ENCODE measurements around the gene KRT73. TPM values are rescaled to one million over a fixed set of nuclear protein-coding genes. Genes with fewer than 3 reads are reported as not detected.

KRT73 gene
- total and polyA plus RNA-seq, 9 of the 15 experiments (the other 6 are each of a cell fraction or from before 2014, with no cell fraction given), result 0.09 to 0.18 (median 0.13) TPM; not detected in 5

- no peak for TF ChIP-seq CREB5 (CRISPR knock-in tag; IDR thresholded peaks at IDR 0.05)
- TF ChIP-seq SMAD2 (IDR thresholded peaks at IDR 0.05; ENCODE audit: low read depth, low read length), result no peak
Observed at GRCh38 chr12:52585066-52585465, 33.3 kb downstream of the KRT73 start (continued).

DNA sequence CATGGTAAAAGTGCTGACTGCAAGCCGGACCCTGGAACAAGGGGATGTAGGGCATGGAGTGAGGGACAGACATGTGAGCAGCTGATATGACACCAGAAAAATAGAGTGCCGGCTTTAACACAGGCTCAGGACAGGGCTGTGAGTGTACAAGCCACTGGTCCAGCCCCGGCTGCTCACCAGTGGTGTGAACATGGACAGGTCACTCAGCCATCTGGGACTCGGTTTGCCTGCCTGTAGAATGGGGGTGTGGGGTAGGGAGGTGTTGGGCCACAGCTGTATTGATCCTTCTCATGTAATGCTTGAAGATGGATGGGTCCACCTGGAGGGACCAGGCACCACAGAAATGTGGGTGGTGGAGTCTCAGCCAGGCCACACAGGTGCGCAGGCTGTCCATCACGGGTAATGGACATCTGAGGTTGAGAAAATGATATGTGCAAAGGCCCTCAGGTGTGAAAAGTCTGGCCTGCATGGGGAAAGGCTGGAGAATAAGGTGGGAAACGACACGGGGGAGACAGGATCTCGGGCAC is 34.1 kb downstream of the KRT73 start:
- 24% methylated on average over 9 of the region's 9 CpGs for WGBS (ENCODE audit: insufficient coverage, low coverage, missing lambda C conversion rate)
- Histone ChIP-seq H3K79me2 (ENCODE audit: control insufficient read depth, insufficient read depth, low read length) (no peaks in the 10 kb centered on the region), H3K9me1 (ENCODE audit: control insufficient read depth, insufficient read depth, low read length) (no peaks in the 10 kb centered on the region), H3K4me1 (replicated peaks in 1 of 2; ENCODE audit: control insufficient read depth in 2 of 2, insufficient read depth in 2 of 2, low read length in 2 of 2) (peaks cover 0 to 6% of the 10 kb centered on the region in 2 experiments; a peak in 1 of 5 replicates), H3K36me3 (ENCODE audit: control insufficient read depth, insufficient read depth, low read length) (no peaks in the 10 kb centered on the region), H3K4me3 (no peak overlapping the region), H3K9me3 (replicated peaks; ENCODE audit: control insufficient read depth, insufficient read depth, low read depth, low read length) (no peaks in the 10 kb centered on the region), H4K20me1 (replicated peaks; ENCODE audit: control insufficient read depth, insufficient read depth, low read length) (peaks cover 5% of the 10 kb centered on the region), H2AFZ (ENCODE audit: low read depth, low read length) (no peak overlapping the region), H3K27ac (ENCODE audit: extremely low read depth, low read depth, low read length) (no peak overlapping the region), H3K27me3 (ENCODE audit: control insufficient read depth in 2 of 2, insufficient read depth in 2 of 2, low read length in 2 of 2) (peaks cover 9 to 42% of the 10 kb centered on the region in 2 experiments; a peak in 3 of 5 replicates), H3K9ac (ENCODE audit: insufficient read depth in 1 of 2, low read depth in 2 of 2, low read length in 2 of 2) (no peak overlapping the region), H3K4me2 (ENCODE audit: insufficient read depth, low read length) (no peak overlapping the region)
- FAIRE-seq (no peak), ATAC-seq (no peak), DNase-seq (ENCODE audit: extremely low read depth in 1 of 4, low spot score in 3 of 4) (no peak)
- intact Hi-C loops (cut with micrococcal nuclease), result loop anchor here (10.0 kb wide), 3 partner anchors 111 to 429 kb away; no protein-coding TSS in a partner anchor
- CTCF ChIA-PET (ENCODE audit: low intra/inter-chr PET ratio), result interaction anchor here (3.0 to 4.5 kb wide), 2 partner anchors 286 to 295 kb away, joined by 34 to 49 read pairs; no protein-coding TSS in a partner anchor
- POLR2A ChIA-PET, result interaction anchor here (1.3 kb wide), 1 partner anchor 288 kb away, joined by 3 read pairs; no protein-coding TSS in a partner anchor
- TF ChIP-seq RBM25 (IDR thresholded peaks at IDR 0.05; ENCODE audit: low read depth, low read length, severe bottlenecking), result peak; percentile 57
- TF ChIP-seq, protein P1, sequence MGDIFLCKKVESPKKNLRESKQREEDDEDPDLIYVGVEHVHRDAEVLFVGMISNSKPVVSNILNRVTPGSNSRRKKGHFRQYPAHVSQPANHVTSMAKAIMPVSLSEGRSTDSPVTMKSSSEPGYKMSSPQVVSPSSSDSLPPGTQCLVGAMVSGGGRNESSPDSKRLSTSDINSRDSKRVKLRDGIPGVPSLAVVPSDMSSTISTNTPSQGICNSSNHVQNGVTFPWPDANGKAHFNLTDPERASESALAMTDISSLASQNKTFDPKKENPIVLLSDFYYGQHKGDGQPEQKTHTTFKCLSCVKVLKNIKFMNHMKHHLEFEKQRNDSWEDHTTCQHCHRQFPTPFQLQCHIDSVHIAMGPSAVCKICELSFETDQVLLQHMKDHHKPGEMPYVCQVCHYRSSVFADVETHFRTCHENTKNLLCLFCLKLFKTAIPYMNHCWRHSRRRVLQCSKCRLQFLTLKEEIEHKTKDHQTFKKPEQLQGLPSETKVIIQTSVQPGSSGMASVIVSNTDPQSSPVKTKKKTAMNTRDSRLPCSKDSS (IDR thresholded peaks at IDR 0.05; ENCODE audit: low read depth, partially characterized antibody), result no peak
- TF ChIP-seq MTF1 (CRISPR knock-in tag; IDR thresholded peaks at IDR 0.05; ENCODE audit: borderline replicate concordance), result no peak
- TF ChIP-seq MNT (conservative IDR thresholded peaks at IDR 0.05), result no peak
- TF ChIP-seq MITF (IDR thresholded peaks at IDR 0.05), result no peak
- no peak for TF ChIP-seq ZEB2 (IDR thresholded peaks at IDR 0.05)
- TF ChIP-seq HDAC3 (IDR thresholded peaks at IDR 0.05; ENCODE audit: borderline replicate concordance, partially characterized antibody), result no peak
- in situ Hi-C loops (cut with MboI), result loop anchor here (5.0 kb wide), 1 partner anchor 283 kb away; no protein-coding TSS in a partner anchor
- no TSS peak for BruUV-seq (replicated peaks)
